ENCODE results near the gene SERGEF.

DNA sequence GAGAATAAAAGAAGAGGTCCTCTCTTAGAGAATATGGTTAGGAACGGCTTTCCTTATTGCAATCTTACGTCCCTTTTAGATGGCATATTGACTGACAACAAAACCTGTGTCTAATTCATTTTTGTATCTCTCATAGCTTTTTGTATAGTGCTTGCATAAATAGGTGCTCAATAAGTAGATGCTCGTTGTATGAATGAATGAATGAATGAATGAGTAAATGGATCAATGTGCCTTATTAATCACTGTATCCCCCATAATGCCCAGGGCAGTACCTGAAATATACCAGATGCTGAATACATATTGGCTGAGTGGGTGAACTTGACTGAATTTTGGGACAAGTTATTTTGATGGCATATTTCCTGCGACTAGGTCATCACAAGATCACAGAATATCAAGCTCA is 97.9 kb downstream of the SERGEF start:
- TF ChIP-seq CEBPB (IDR thresholded peaks at IDR 0.05; ENCODE audit: low read depth, low read length) (no peak), FOS (IDR thresholded peaks at IDR 0.05; ENCODE audit: low read depth, low read length) (no peak), POLR2A (IDR thresholded peaks at IDR 0.05; ENCODE audit: low read depth, low read length) (no peak), CTCF (conservative IDR thresholded peaks at IDR 0.05; ENCODE audit: low read depth, low read length) (no peak), RAD21 (IDR thresholded peaks at IDR 0.05; ENCODE audit: low read length) (no peak), RCOR1 (IDR thresholded peaks at IDR 0.05; ENCODE audit: insufficient replicate concordance, low read length) (no peak)

Measured in IMR-90 (cell line).